ENCODE results near the gene ANXA2R. TPM values are rescaled to one million over a fixed set of nuclear protein-coding genes. Genes with fewer than 3 reads are reported as not detected.
A peak's percentile ranks its signal among the peaks of the same experiment; 100 is the strongest.

The ANXA2R gene
- total RNA-seq, 1 experiment from 2014 or later, result 6.2 TPM

DNA sequence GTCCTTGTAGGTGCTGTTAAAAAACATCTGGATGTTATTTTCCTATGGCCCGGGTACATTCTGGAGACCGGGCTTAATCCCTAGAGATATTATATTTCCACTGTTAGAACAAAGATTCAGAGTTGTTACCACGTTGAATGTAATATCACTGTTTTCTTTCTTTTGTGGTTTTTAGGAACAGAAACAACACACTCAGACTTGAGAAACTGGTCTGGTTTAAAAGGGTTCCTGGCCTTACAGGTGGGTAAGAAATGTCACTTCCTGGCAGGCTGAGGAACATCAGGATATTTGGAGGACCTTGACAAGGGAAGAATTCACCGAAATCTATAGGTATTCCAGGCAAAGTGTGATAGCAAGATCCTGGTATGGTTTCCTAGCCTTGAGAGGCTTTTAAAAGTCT, 10.3 kb upstream of the ANXA2R start:
- ChIA-PET CTCF (no interaction called here), POLR2A (no interaction called here)
- H3K27ac ChIP-seq (ENCODE audit: low read length), result peak overlapping the region; percentile 37; the same call in 1 of the 2 replicates
- in situ Hi-C loops (cut with HindIII; ENCODE audit: low pct_unique_long_range_greater_than_20kb, low sequenced_read_pairs) (no loop called here), intact Hi-C loops (cut with micrococcal nuclease; ENCODE audit: unreplicated experiment) (no loop called here)
- no peak overlapping the region for H3K4me3 ChIP-seq (ENCODE audit: low read depth in 2 of 2, low read length in 2 of 2)
- TF ChIP-seq TCF7L2 (IDR thresholded peaks at IDR 0.05; ENCODE audit: low read depth, low read length) (no peak), SIN3A (IDR thresholded peaks at IDR 0.05; ENCODE audit: borderline replicate concordance, insufficient read depth, low read depth, low read length) (no peak), POLR2AphosphoS5 (IDR thresholded peaks at IDR 0.05; ENCODE audit: low read depth, low read length) (no peak)
- TF ChIP-seq, protein P1, sequence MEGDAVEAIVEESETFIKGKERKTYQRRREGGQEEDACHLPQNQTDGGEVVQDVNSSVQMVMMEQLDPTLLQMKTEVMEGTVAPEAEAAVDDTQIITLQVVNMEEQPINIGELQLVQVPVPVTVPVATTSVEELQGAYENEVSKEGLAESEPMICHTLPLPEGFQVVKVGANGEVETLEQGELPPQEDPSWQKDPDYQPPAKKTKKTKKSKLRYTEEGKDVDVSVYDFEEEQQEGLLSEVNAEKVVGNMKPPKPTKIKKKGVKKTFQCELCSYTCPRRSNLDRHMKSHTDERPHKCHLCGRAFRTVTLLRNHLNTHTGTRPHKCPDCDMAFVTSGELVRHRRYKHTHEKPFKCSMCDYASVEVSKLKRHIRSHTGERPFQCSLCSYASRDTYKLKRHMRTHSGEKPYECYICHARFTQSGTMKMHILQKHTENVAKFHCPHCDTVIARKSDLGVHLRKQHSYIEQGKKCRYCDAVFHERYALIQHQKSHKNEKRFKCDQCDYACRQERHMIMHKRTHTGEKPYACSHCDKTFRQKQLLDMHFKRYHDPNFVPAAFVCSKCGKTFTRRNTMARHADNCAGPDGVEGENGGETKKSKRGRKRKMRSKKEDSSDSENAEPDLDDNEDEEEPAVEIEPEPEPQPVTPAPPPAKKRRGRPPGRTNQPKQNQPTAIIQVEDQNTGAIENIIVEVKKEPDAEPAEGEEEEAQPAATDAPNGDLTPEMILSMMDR (IDR thresholded peaks at IDR 0.05), result no peak
- TF ChIP-seq, protein P2, sequence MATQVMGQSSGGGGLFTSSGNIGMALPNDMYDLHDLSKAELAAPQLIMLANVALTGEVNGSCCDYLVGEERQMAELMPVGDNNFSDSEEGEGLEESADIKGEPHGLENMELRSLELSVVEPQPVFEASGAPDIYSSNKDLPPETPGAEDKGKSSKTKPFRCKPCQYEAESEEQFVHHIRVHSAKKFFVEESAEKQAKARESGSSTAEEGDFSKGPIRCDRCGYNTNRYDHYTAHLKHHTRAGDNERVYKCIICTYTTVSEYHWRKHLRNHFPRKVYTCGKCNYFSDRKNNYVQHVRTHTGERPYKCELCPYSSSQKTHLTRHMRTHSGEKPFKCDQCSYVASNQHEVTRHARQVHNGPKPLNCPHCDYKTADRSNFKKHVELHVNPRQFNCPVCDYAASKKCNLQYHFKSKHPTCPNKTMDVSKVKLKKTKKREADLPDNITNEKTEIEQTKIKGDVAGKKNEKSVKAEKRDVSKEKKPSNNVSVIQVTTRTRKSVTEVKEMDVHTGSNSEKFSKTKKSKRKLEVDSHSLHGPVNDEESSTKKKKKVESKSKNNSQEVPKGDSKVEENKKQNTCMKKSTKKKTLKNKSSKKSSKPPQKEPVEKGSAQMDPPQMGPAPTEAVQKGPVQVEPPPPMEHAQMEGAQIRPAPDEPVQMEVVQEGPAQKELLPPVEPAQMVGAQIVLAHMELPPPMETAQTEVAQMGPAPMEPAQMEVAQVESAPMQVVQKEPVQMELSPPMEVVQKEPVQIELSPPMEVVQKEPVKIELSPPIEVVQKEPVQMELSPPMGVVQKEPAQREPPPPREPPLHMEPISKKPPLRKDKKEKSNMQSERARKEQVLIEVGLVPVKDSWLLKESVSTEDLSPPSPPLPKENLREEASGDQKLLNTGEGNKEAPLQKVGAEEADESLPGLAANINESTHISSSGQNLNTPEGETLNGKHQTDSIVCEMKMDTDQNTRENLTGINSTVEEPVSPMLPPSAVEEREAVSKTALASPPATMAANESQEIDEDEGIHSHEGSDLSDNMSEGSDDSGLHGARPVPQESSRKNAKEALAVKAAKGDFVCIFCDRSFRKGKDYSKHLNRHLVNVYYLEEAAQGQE (IDR thresholded peaks at IDR 0.05; ENCODE audit: insufficient read depth in 1 of 2, low read depth in 2 of 2, low read length in 1 of 2), result no peak
- H3K27me3 ChIP-seq (ENCODE audit: control insufficient read depth, insufficient read depth, low read length), result no peaks in the 10 kb centered on the region
- no peak for ATAC-seq
- no peaks in the 10 kb centered on the region for H3K36me3 ChIP-seq (ENCODE audit: control insufficient read depth, insufficient read depth, low read length)
- H3K4me1 ChIP-seq (ENCODE audit: control insufficient read depth, insufficient read depth, low read length), result peaks cover 14% of the 10 kb centered on the region
- no peak for DNase-seq (ENCODE audit: low read depth, low spot score)
- BruUV-seq (replicated peaks), result no TSS peak
- H3K9me3 ChIP-seq (ENCODE audit: control insufficient read depth, insufficient read depth, low read depth, low read length), result no peaks in the 10 kb centered on the region

DNA sequence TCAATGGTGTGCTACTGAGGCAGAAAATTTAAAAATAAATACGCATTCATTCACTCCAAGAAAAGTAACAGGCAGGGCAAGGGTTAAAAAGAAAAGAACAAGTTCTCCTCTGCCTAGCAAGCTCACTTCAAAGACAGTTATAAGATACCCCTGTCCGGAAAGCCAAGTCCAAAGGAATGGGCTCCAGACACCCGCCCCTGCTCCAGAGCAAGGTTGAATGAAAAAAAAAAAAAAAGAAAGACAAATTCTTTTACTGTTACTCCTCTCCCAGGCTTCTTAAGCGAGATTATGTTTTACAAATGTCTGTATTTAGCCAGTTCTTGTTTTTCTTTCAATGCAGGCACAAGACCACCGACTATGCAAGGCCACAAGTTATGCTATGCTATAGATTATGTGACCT, 9.1 kb upstream of the ANXA2R start:
- ATAC-seq (no peak), DNase-seq (ENCODE audit: low read depth, low spot score) (no peak)
- H3K9me3 ChIP-seq (ENCODE audit: control insufficient read depth, insufficient read depth, low read depth, low read length), result no peaks in the 10 kb centered on the region
- H3K27ac ChIP-seq (ENCODE audit: low read length), result no peak overlapping the region
- intact Hi-C loops (cut with micrococcal nuclease; ENCODE audit: unreplicated experiment) (loop anchor here (10.0 kb wide), 1 partner anchor 134 kb away; no protein-coding TSS in a partner anchor), in situ Hi-C loops (cut with HindIII; ENCODE audit: low pct_unique_long_range_greater_than_20kb, low sequenced_read_pairs) (no loop called here)
- CTCF ChIA-PET, result no interaction called here
- no peaks in the 10 kb centered on the region for H3K27me3 ChIP-seq (ENCODE audit: control insufficient read depth, insufficient read depth, low read length)
- no peak overlapping the region for H3K4me3 ChIP-seq (ENCODE audit: low read depth in 2 of 2, low read length in 2 of 2)
- POLR2A ChIA-PET, result interaction anchor here (0.8 kb wide), 1 partner anchor 15 kb away, joined by 3 read pairs; no protein-coding TSS in a partner anchor
- TF ChIP-seq, protein P2 (IDR thresholded peaks at IDR 0.05; ENCODE audit: insufficient read depth in 1 of 2, low read depth in 2 of 2, low read length in 1 of 2), result no peak
- no peak for TF ChIP-seq POLR2AphosphoS5 (IDR thresholded peaks at IDR 0.05; ENCODE audit: low read depth, low read length)
- TF ChIP-seq, protein P1 (IDR thresholded peaks at IDR 0.05), result no peak
- no peak for TF ChIP-seq TCF7L2 (IDR thresholded peaks at IDR 0.05; ENCODE audit: low read depth, low read length)
- no peak for TF ChIP-seq SIN3A (IDR thresholded peaks at IDR 0.05; ENCODE audit: borderline replicate concordance, insufficient read depth, low read depth, low read length)
- peaks cover 23% of the 10 kb centered on the region for H3K4me1 ChIP-seq (ENCODE audit: control insufficient read depth, insufficient read depth, low read length)
- H3K36me3 ChIP-seq (ENCODE audit: control insufficient read depth, insufficient read depth, low read length), result no peaks in the 10 kb centered on the region
- BruUV-seq (replicated peaks), result no TSS peak

Data from Panc1 (cell line).